HG03460 (cell line): ENCODE results near the gene ENPP6.

Experiments used
- ATAC-seq: cut with Tn5 transposase; IDR thresholded peaks from one replicate; pipeline ENCODE4 v1.9.1; 2021; ENCODE audit not compliant: unreplicated experiment

The ENPP6 gene

GRCh38 chr4:184110452-184111224 lies 107.0 kb downstream of the ENPP6 start:
- ATAC-seq, result no peak

- no peak for ATAC-seq
Measured at GRCh38 chr4:184108006-184108501, 109.6 kb downstream of the ENPP6 start.

- ATAC-seq, result no peak
Measured at GRCh38 chr4:184104419-184105101, 113.1 kb downstream of the ENPP6 start.

GRCh38 chr4:184103527-184104264 lies 114.0 kb downstream of the ENPP6 start:
- ATAC-seq, result no peak

GRCh38 chr4:184102927-184103326 lies 114.7 kb downstream of the ENPP6 start:
- ATAC-seq, result no peak

- ATAC-seq, result no peak
Measured at GRCh38 chr4:184102488-184102887, 115.2 kb downstream of the ENPP6 start.

GRCh38 chr4:184101711-184102110 lies 116.0 kb downstream of the ENPP6 start:
- no peak for ATAC-seq

GRCh38 chr4:184100297-184100885 lies 117.3 kb downstream of the ENPP6 start:
- ATAC-seq, result no peak

- no peak for ATAC-seq
Measured at GRCh38 chr4:184099535-184099966, 118.1 kb downstream of the ENPP6 start.

- ATAC-seq, result no peak
Measured at GRCh38 chr4:184099000-184099399, 118.7 kb downstream of the ENPP6 start.

GRCh38 chr4:184097815-184098214 lies 119.9 kb downstream of the ENPP6 start:
- no peak for ATAC-seq

- ATAC-seq, result peak; percentile 61
Measured at GRCh38 chr4:184097241-184097605, 120.5 kb downstream of the ENPP6 start.

GRCh38 chr4:184096561-184097240 lies 121.0 kb downstream of the ENPP6 start:
- no peak for ATAC-seq

GRCh38 chr4:184094532-184095159 lies 123.0 kb downstream of the ENPP6 start:
- ATAC-seq, result no peak

- ATAC-seq, result no peak
Measured at GRCh38 chr4:184091986-184092385, 125.7 kb downstream of the ENPP6 start.

GRCh38 chr4:184090571-184090970 lies 127.1 kb downstream of the ENPP6 start:
- no peak for ATAC-seq

- no peak for ATAC-seq
Measured at GRCh38 chr4:184080674-184081073, 137.0 kb downstream of the ENPP6 start.

GRCh38 chr4:184074677-184075388 lies 142.8 kb downstream of the ENPP6 start:
- ATAC-seq, result no peak

GRCh38 chr4:184067931-184068554 lies 149.6 kb downstream of the ENPP6 start:
- no peak for ATAC-seq
